NCI-H1417 treated with DMSO at 0.1 percent for 48 hours (cell line): Measurements from ENCODE around the gene DEGS2.

Source experiments
- DNase-seq: peaks from one replicate; lab custom pipeline; 2025; lab: John Stamatoyannopoulos, UW

Gene DEGS2

GRCh38 chr14:100131181-100131580 lies 28.3 kb downstream of the DEGS2 start:
- DNase-seq: no peak

GRCh38 chr14:100130521-100130920 lies 28.9 kb downstream of the DEGS2 start:
- DNase-seq: no peak

- no peak for DNase-seq
Observed at GRCh38 chr14:100129161-100129589, 30.3 kb downstream of the DEGS2 start.

- DNase-seq: no peak
Observed at GRCh38 chr14:100128688-100129087, 30.8 kb downstream of the DEGS2 start.

- DNase-seq: no peak
Observed at GRCh38 chr14:100127853-100128455, 31.5 kb downstream of the DEGS2 start.

GRCh38 chr14:100126401-100126800 lies 33.0 kb downstream of the DEGS2 start:
- DNase-seq: no peak

DNA sequence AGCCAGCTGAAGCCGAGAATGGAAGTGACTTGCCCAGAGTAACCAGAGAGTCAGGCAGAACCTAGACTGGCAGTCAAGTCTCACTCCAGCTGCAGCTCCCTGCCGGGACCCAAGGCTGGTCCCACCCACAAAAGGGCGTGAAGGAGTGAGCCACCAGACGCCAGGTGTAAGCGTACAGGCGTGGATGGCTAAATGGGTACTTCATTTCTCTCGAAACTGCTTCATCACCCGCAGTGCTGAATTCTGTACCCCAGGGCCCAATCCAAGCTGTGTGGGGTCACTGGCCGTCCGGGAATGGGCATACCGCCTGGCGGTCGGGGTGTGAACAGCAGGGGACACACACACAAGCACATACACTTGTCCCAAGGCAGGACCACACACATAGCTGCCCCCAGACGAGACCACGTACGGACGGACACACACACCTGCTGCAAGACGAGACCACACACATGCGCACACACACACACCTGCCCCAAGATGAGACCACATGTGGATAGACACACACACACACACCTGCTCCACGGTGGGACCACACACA lies 34.8 kb downstream of the DEGS2 start:
- no peak for DNase-seq

DNA sequence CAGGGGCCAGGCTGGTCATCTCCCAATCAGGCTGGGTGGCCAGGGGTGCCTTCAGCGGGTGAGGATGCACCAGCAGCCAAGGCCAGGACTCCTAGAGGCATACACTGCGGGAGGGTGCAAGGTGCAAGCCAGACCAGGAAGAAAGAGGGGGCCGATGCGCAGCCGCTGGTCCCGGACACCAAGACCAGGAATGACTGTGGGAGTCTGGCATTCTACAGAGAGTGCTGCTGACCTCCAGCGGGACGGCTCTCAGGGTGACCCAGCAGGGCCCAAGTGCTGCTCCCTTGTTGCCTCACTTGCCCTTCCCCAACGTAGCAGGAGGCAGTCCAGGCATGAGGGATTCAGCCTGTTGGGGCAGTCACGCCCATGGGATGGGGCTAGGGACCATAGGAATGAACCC lies 35.8 kb downstream of the DEGS2 start:
- DNase-seq: no peak

DNA sequence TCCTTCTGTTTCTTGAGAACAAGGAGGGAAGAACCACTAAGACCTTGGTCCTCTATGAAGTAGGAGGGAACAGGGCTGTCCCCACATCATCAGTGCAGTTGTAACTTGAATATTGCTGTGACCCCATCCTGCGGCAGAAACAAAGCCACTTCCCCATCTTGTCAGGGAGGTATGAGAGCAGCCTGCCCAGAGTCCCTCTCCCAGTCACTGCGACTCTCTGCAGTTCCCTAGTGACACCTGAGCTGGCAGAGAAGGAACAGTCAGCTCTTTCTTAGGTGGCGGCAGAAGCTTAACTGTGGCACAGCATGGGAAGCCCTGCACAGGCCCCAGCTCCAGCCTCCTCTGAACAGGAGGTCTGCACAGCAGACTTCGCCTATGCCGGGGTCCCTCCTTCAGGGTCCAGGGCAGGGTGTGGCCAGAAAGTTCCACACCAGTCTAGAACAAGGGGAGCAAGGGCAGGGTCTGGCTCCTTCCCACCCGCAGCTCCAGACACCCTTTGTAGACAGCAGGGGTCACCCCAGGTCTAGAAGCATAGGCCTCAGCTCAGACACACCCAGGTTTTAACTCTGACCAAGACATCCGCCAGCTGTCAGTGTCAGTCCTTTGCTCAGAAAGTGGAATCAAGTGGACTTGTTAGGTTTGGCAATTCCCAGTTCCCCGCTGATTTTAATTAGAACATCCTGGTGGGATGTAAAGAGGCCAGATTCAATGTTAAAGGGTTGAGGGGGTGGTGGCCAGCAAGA lies 36.8 kb downstream of the DEGS2 start:
- no peak for DNase-seq

DNA sequence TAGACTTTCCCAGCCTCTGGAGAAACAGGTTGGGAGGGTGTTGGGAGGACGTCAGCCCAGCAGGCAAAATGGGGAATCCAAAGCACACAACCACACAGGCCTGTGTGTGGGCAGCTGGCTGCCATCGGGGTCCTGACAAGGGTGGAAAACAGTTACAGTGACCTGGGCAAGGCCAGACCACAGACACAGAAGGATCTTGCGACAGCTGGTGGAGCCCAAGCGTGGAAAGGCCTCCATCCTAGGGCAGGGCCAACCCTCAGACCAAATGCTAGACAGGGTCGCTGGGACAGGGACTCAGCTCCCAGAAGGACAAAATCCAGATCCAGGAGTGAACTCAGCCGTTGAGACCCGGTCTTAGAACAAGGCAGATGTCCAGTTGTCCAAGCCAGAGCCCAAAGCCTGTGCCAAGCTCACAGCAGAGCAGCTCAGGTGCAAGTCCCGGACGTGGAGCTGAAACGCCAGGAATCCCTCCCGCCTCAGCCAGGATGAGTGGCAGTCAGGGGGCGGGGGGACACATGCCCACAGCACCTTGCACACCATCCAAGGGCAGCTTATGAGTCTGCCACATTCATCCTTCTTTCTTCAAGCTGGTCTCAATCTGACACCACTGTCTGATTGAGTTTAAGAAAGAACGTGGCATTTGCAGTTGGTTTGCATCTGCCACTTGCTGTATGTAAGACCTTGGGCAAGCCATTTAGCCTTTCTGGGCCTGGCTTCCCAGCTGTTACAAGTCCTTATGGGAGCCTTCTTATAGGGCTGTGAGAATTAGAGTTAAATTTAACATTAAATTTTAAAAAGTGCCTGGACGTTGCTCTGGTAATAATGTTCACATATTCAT lies 37.6 kb downstream of the DEGS2 start:
- no peak for DNase-seq

GRCh38 chr14:100120522-100121269 lies 38.7 kb downstream of the DEGS2 start:
- DNase-seq: no peak

DNA sequence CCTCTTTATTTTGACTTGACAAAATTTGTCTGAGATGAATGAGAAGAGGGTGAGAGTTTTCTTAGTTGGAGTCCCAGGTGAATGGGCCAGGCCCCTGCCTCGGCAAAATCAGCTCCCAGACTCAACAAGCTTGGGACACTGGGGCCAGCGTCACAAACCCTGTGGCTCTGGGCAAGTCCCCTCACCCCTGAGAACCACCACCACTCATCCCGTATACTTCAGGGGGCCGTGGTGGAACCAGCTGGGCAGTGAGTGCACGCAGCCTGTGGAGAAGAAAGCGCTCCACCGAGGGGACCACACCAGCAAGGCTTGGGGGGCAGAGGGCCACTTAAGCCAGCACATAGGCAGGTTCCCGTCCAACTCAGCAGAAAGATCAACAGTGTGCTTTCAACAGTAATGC lies 40.2 kb downstream of the DEGS2 start:
- DNase-seq: no peak

DNA sequence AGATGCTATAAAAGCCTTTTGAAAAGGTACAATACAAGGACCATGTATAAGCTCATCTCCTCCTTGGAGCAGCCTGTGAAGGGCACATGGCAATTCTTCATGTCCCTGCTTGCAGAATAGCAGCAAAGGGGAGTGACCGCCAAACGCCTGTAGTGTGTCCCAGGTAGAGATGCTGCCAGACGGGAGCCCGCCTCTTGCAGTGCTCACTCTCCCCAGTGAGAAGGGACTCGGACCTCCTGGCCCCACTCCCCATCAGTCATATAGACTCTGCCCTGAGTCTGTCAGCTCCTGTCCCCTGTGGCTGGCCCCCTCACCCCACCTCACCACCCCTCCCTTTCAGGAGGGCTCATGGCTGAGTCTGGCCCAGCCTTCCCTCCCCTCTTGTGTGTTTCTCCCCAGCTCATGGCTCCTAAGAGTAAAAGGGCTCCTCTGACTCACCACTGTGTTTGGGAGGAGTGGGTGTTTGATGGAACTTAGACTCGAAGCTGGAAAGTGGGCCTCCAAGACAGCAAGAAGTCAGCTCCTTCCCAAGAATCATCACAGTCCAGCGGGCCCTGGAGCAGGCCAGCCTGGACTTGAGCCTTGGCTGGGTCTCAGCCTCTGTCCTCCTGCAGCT lies 40.9 kb downstream of the DEGS2 start:
- DNase-seq: no peak

GRCh38 chr14:100117633-100118395 lies 41.6 kb downstream of the DEGS2 start:
- no peak for DNase-seq

DNA sequence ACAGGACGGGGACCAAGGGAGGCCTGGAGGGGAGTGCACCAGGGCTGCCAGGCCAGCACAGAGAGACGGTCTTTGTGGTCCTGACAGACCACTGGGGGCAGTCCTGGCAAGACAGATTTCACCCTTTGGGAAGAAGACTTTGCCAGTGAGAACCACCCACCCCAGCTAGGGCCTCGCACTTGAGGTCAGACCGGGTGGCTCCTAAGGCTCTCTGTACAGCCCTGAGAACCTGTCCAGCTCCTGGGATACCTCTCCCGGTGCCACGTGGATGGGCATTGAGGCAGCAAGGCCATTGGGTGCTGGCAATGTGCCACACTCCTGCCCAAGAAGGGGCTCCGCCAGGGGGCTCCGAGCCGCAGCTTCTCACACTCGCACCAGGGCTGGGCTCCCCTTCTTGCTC lies 42.4 kb downstream of the DEGS2 start:
- DNase-seq: no peak

DNA sequence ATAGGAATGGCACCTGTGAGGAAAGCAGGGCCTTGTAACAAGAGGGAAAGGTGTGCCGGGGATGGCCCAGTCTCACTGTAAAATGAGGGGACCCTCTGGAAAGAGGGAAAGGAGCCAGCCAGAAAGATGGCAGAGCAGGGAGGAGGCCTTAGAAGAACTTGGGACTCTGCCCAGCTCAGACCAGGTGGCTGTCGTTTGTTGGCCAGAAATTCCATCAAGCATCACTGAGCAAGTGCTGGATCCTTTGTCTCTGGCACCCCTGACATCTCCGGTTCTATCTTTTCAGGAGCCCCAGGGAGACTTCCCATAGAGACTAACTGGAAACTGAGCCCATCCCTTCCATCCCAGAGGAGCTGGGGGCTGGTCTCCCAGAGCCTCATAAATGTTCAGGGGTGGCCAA lies 43.3 kb downstream of the DEGS2 start:
- DNase-seq: no peak

DNA sequence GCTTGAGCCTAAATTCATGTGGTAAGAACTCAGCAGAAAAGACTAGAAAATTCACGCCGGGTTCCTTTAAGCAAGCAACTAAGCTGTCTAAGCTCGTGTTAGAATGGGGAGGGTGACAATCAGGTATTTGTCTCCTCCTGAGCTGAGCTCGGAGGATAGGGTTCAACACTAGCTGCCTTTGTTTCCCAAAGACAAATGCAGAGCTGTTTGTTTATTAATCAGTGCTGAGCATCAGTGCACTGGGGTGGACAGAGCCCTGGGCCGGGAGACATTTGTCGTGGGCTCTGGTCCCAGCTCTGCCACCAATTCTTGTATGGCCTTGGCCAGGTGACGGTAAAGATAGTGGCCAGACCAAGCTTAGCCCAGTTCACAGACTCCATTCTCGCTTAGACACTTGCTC lies 43.7 kb downstream of the DEGS2 start:
- no peak for DNase-seq

- no peak for DNase-seq
Observed at GRCh38 chr14:100115236-100115635, 44.2 kb downstream of the DEGS2 start.

DNA sequence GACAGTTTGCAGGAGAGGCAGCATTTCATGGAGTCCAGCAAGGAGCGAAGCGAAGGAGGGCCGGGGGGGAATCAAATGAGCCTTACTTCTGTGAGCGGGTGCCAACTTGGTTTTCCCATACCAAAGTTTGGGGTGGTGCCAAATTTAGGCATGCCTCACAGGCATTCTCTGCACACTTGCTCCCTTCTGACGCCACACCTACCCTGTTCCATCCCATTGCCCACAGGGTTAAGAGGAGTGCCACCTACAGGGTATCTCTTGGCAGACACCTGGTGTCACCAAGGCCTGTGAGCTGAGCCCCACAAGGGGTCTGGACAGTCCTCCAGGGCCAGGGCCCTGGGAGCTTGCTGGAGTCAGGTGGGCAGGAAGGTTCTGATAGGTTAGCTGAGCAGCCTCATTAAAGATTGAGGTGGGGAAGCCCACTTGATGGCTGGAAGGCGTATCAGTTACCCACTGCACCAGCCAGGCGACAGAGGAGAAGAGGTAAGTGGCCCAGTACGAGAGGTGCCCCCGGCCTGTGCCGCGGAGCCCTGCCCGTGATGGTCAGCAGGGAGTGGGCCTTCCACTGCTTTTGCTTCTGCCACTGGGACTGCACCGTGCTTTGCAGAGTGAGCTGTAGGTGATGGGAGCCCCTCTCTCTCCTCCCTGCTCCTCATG lies 45.2 kb downstream of the DEGS2 start:
- DNase-seq: no peak
